Activated CD4-positive, alpha-beta memory T cell treated with anti-CD3 and anti-CD28 coated beads for 36 hours (primary cell): ENCODE results near the gene MALRD1. TPM values are rescaled to one million over a fixed set of nuclear protein-coding genes. Genes with fewer than 3 reads are reported as not detected.

Experiments used
- CTCF ChIA-PET: fragments of 350-600 bp; sonication (Branson Sonifier 250); formaldehyde crosslinking; loops from one replicate; lab custom pipeline; 2021; ENCODE audit warnings: antibody characterized with exemption, inconsistent platforms; lab: Charles Lee
- POLR2A ChIA-PET: fragments of 350-600 bp; sonication (Branson Sonifier 250); formaldehyde crosslinking; loops from one replicate; lab custom pipeline; 2021; ENCODE audit warnings: antibody characterized with exemption; lab: Charles Lee
- DNase-seq: peaks from one replicate; pipeline ENCODE4 v3.0.0-alpha.2; 2020
- H3K27ac Mint-ChIP-seq: one replicate; pipeline ENCODE4 v1.8.0; 2021; ENCODE audit warnings: mixed read lengths
- H3K27me3 Mint-ChIP-seq: one replicate; pipeline ENCODE4 v1.8.0; 2021; ENCODE audit warnings: mixed read lengths
- H3K36me3 Mint-ChIP-seq: one replicate; pipeline ENCODE4 v1.8.0; 2021; ENCODE audit warnings: mixed read lengths
- H3K4me1 Mint-ChIP-seq: one replicate; pipeline ENCODE4 v1.8.0; 2021; ENCODE audit warnings: low read depth, mixed read lengths
- H3K4me3 Mint-ChIP-seq: one replicate; pipeline ENCODE4 v1.8.0; 2021; ENCODE audit warnings: mild to moderate bottlenecking, mixed read lengths
- H3K9me3 Mint-ChIP-seq: one replicate; pipeline ENCODE4 v1.8.0; 2021; ENCODE audit warnings: mixed read lengths
- intact Hi-C: fragments of 100-400 bp; cut with micrococcal nuclease; formaldehyde crosslinking; loops from one replicate; pipeline ENCODE4 v1.15.1; 2023
- total RNA-seq, 2 experiments: library from RNA; stranded (reverse); gene quantifications; one replicate each; pipeline ENCODE4 v1.2.3, GENCODE V29; 2021

The MALRD1 gene
- total RNA-seq, 2 experiments from 2014 or later, result not detected

DNA sequence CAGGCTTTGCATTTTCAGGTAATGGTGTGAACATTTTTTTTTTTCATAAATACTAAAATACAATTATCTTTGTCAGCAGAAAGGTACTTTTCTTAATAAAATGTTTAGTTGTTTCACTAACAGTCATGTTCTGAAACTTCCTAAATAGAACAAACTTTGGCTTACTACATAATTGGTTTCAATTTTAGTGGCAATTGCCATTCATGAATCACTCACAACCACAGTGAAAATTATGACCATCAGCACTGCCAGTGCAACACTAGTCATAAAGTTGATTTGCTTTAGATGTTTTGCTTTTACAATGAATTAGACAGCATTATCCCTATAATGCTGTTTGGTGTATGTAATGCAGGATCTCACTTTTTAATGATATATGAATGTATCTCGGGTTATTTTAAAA, 470.0 kb downstream of the MALRD1 start:
- Mint-ChIP-seq H3K9me3 (peaks cover 2% of the 10 kb centered on the region), H3K36me3 (no peaks in the 10 kb centered on the region), H3K4me3 (no peak overlapping the region), H3K27ac (no peak overlapping the region), H3K4me1 (no peaks in the 10 kb centered on the region), H3K27me3 (no peaks in the 10 kb centered on the region)
- intact Hi-C loops, result no loop called here
- ChIA-PET CTCF (no interaction called here), POLR2A (no interaction called here)
- DNase-seq, result no peak

DNA sequence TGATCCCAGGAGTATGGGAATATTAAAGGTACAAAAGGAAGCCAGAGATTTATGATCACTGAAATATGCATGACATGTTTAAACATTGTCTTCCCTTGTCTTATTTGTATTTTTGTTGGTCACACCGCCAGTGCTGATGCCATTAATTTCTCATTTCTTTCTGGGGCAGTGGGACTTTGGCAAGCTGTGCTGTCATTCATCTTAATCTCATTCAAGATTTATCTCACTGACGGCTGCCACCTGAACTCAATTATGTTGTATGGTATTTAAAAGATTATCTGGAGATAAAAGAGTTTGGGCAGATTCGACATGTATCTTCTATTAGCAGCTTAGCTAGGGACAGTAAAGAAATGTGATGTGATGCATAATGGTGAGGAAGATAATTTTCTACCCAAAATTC, 482.7 kb downstream of the MALRD1 start:
- no peak overlapping the region for H3K4me3 Mint-ChIP-seq
- POLR2A ChIA-PET, result no interaction called here
- no peak for DNase-seq
- no peaks in the 10 kb centered on the region for H3K4me1 Mint-ChIP-seq
- peaks cover 11% of the 10 kb centered on the region for H3K9me3 Mint-ChIP-seq
- CTCF ChIA-PET, result no interaction called here
- no peaks in the 10 kb centered on the region for H3K27me3 Mint-ChIP-seq
- H3K36me3 Mint-ChIP-seq, result no peaks in the 10 kb centered on the region
- H3K27ac Mint-ChIP-seq, result no peak overlapping the region
- intact Hi-C loops, result no loop called here

DNA sequence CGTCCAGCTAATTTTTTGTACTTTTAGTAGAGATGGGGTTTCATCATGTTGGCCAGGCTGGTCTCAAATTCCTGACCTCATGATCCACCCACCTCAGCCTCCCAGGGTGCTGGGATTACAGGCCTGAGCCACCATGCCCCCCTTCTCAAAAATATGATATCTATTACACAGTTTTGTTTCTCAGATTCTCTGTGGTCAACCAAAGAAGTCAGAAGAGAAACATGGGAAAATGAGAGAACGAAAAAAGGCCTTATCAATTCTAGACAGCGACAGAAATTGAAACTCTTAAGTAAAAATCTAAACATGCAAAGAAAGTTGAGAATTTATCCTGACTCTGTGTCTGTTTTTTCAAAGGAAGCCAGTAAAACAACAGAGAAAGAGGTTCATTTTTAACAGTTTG, 483.8 kb downstream of the MALRD1 start:
- Mint-ChIP-seq H3K27ac (no peak overlapping the region), H3K4me3 (no peak overlapping the region), H3K27me3 (no peaks in the 10 kb centered on the region), H3K4me1 (no peaks in the 10 kb centered on the region), H3K36me3 (no peaks in the 10 kb centered on the region), H3K9me3 (peaks cover 11% of the 10 kb centered on the region)
- ChIA-PET POLR2A (no interaction called here), CTCF (no interaction called here)
- DNase-seq, result no peak
- intact Hi-C loops, result no loop called here

DNA sequence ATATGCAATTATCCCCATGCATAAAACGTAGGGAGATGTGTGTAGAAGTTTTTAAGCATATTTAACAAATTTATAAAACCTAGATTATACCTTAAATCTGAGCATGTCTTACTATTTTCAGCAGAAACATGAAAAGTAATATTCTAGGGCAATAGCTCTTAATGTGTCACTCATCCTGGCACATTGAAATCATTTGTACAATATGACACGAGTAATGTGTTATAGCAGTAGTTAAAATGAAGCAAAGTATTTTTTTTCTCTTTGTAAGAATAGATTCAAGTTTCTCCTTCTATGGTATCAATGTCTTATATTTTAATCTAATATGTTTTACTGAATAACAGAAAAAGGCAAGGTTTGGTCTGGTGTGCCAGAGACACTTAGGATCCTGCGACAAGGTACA, 492.7 kb downstream of the MALRD1 start:
- no peaks in the 10 kb centered on the region for H3K27me3 Mint-ChIP-seq
- no peaks in the 10 kb centered on the region for H3K4me1 Mint-ChIP-seq
- no peak overlapping the region for H3K27ac Mint-ChIP-seq
- intact Hi-C loops, result no loop called here
- no peak for DNase-seq
- peaks cover 7% of the 10 kb centered on the region for H3K9me3 Mint-ChIP-seq
- H3K36me3 Mint-ChIP-seq, result no peaks in the 10 kb centered on the region
- POLR2A ChIA-PET, result no interaction called here
- CTCF ChIA-PET, result no interaction called here
- H3K4me3 Mint-ChIP-seq, result no peak overlapping the region

DNA sequence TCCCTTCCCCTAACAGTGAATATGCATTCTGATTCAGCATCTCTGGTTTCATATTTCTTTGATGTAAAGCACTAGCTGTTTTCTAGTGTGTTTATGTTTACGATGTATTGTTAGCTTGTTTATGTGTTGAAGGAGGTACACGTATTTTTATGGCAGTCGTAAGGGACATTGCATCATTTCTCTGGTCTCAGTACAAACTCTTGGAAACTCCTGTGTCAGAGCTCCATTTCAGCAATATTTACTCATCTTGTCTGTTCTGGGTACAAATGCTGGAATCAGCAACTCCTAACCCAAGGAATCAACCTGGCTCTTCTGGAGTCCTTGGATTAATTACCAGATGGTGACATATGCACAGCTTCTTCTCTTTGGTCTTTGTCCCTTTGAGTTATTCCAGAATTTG, 497.6 kb downstream of the MALRD1 start:
- Mint-ChIP-seq H3K9me3 (peaks cover 13% of the 10 kb centered on the region), H3K4me1 (no peaks in the 10 kb centered on the region)
- intact Hi-C loops, result no loop called here

DNA sequence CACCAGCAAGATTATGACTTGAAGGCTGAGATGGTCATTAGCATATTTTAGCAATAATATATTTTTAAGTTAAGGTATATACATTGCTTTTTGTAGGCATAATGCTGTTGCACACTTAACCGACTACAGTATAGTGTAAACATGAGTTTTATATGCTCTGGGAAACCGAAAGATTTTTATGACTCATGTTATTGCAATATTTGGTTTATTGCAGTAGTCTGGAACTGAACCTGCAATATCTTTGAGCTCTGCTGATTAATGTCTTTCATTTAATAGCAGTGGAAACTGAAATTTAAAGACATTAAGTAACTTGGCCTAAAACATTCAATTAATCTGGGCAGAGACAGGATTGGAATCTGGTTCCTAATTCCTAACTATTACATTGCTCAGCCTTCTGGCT, 500.9 kb downstream of the MALRD1 start:
- H3K4me3 Mint-ChIP-seq, result no peak overlapping the region
- no peaks in the 10 kb centered on the region for H3K4me1 Mint-ChIP-seq
- H3K27ac Mint-ChIP-seq, result no peak overlapping the region
- no peaks in the 10 kb centered on the region for H3K36me3 Mint-ChIP-seq
- H3K9me3 Mint-ChIP-seq, result peaks cover 23% of the 10 kb centered on the region
- ChIA-PET POLR2A (no interaction called here), CTCF (no interaction called here)
- H3K27me3 Mint-ChIP-seq, result no peaks in the 10 kb centered on the region
- intact Hi-C loops, result no loop called here
- no peak for DNase-seq

More for the DNA sequence above, 497.6 kb downstream of the MALRD1 start:
- ChIA-PET POLR2A (no interaction called here), CTCF (no interaction called here)
- DNase-seq, result no peak
- H3K27me3 Mint-ChIP-seq, result no peaks in the 10 kb centered on the region
- H3K27ac Mint-ChIP-seq, result no peak overlapping the region
- no peak overlapping the region for H3K4me3 Mint-ChIP-seq
- H3K36me3 Mint-ChIP-seq, result no peaks in the 10 kb centered on the region

DNA sequence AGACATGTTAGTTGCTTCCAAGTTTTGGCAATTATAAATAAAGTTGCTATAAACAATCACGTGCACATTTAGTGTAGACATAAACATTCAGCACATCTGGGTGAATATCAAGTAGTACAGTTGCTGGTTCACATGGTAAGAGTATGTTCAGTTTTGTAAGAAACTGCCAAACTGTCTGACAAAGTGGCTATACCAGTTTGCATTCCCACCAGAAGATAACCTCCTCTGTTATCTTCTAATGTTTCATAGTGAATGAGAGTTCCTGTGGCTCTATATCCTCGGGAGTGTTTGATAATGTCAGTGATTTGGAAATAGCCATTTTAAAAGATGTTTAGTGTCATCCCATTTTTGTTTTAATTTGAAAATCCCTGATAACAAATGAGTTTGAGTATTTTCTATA, 508.1 kb downstream of the MALRD1 start:
- Mint-ChIP-seq H3K27me3 (no peaks in the 10 kb centered on the region), H3K4me1 (no peaks in the 10 kb centered on the region), H3K27ac (no peak overlapping the region), H3K4me3 (no peak overlapping the region), H3K9me3 (peaks cover 12% of the 10 kb centered on the region), H3K36me3 (no peaks in the 10 kb centered on the region)
- DNase-seq, result no peak
- ChIA-PET POLR2A (no interaction called here), CTCF (no interaction called here)
- intact Hi-C loops, result no loop called here

DNA sequence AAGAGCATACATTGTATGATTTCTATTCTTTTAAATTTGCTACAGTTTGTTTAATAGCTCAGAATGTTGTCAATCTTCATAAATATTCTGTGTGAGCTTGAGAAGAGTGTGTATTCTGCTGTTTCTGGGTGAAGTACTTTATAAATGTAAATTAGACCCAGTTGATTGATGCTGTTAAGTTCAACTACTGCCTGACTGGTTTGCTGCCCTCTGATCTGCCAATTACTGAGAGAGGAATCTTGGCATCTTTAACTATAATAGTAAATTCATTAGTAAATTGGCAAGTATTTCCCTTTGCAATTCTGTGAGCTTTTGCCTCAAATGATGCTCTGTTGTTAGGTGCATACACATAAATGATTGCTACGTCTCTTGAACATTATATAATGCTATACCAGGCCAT, 512.6 kb downstream of the MALRD1 start:
- intact Hi-C loops, result no loop called here
- CTCF ChIA-PET, result interaction anchor here (0.8 kb wide), 1 partner anchor 64 kb away, joined by 3 read pairs; no protein-coding TSS in a partner anchor
- DNase-seq, result no peak
- Mint-ChIP-seq H3K27me3 (no peaks in the 10 kb centered on the region), H3K36me3 (no peaks in the 10 kb centered on the region), H3K4me3 (no peak overlapping the region), H3K9me3 (peaks cover 5% of the 10 kb centered on the region), H3K4me1 (no peaks in the 10 kb centered on the region), H3K27ac (no peak overlapping the region)
- POLR2A ChIA-PET, result no interaction called here

DNA sequence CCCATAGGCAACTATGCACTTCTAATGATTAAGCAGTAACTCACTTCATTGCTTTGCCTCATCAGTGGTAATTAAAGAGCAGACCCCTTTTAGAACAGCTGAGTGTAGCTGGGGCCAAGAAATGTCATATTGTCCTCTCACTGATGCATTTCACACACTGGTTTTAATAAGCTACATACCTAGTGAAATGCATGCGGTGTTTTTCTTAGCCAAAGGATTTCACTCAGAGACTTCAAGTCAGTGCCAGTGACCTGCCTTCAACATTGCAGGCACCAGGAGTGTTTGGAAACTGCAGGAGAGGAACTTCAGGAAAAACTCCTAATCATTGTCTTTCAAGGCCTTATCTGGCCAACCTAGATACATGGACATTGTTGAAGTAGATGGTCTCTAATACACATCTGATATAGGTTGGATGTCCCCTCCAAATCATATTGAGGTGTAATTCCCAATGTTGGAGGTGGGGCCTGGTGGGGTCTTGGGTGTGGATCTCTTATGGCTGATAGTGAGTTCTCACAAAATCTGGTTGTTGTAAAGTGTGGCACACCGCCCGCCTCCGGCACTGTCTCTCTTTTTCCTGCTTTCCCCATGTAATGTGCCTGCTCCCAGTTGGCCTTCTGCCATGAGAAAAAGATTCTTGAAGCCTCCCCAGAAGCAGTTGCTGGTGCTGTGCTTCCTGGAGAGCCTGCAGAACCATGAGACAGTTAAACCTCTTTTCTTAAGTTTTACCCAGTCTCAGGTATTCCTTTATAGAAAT, 515.0 kb downstream of the MALRD1 start:
- H3K9me3 Mint-ChIP-seq, result no peaks in the 10 kb centered on the region
- no peaks in the 10 kb centered on the region for H3K4me1 Mint-ChIP-seq
- CTCF ChIA-PET, result no interaction called here
- no peak for DNase-seq
- intact Hi-C loops, result no loop called here
- no peaks in the 10 kb centered on the region for H3K27me3 Mint-ChIP-seq
- H3K36me3 Mint-ChIP-seq, result no peaks in the 10 kb centered on the region
- POLR2A ChIA-PET, result no interaction called here
- H3K27ac Mint-ChIP-seq, result no peak overlapping the region
- no peak overlapping the region for H3K4me3 Mint-ChIP-seq

DNA sequence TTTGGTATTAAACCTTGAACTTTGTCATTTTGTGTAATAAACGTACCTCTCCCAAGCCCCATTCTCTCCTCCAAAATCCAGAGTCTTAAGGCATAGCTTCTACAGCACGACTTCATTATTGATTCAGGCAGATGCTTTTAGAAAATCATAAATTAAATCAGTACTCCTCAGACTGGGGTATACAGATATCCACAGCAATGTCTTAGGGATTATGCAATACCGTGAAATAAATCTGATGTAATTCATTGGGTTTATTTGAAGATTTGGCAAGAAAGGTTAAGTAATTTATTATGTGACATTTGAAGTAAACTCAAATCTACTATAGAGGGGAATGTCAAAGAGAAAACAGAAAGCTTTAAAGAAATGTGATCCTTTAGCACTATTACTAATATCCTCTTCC, 521.5 kb downstream of the MALRD1 start:
- ChIA-PET CTCF (no interaction called here), POLR2A (no interaction called here)
- peaks cover 3% of the 10 kb centered on the region for H3K9me3 Mint-ChIP-seq
- no peak overlapping the region for H3K27ac Mint-ChIP-seq
- H3K36me3 Mint-ChIP-seq, result no peaks in the 10 kb centered on the region
- H3K4me1 Mint-ChIP-seq, result no peaks in the 10 kb centered on the region
- no peaks in the 10 kb centered on the region for H3K27me3 Mint-ChIP-seq
- no peak for DNase-seq
- H3K4me3 Mint-ChIP-seq, result no peak overlapping the region
- intact Hi-C loops, result no loop called here

DNA sequence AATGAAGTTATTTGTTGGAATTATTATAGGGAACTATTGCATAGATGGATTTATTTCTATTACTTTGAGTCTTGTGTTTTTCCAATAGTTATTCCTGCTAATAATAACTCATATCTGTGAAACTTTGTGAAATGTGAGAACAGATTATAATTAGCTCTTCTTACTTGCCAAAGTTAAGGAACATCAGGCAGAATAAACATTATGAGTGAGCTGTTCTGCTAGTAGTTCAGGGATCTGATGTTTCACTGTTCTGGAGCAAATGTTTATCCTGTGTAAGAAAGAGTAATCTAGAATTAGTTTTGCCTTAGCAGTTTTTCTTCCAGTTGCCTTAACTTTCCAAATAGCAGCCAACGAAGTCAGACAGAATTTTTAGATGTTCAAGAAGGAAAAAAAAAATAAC, 522.4 kb downstream of the MALRD1 start:
- H3K36me3 Mint-ChIP-seq, result no peaks in the 10 kb centered on the region
- no peaks in the 10 kb centered on the region for H3K27me3 Mint-ChIP-seq
- H3K27ac Mint-ChIP-seq, result no peak overlapping the region
- intact Hi-C loops, result no loop called here
- H3K9me3 Mint-ChIP-seq, result peaks cover 5% of the 10 kb centered on the region
- CTCF ChIA-PET, result no interaction called here
- no peaks in the 10 kb centered on the region for H3K4me1 Mint-ChIP-seq
- no peak overlapping the region for H3K4me3 Mint-ChIP-seq
- no peak for DNase-seq
- POLR2A ChIA-PET, result no interaction called here

DNA sequence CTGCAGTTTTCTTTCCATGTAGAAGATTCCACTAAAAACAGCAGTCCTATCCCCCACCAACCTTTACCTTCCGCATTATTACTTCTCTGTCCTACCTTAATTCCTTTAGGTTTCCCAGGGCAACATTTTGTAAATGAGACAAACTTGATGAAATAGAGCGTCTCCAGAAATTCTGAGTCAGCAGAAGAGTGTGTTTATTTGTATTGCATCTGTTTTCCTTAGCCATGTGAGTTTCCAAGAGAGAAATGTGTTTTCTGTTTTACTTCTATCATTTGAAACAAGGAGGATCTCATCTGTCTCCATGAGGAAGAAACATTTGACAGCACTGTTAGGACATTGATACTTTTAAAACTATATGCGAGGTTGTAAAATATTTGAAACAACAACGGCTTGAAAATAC, 523.5 kb downstream of the MALRD1 start:
- H3K27ac Mint-ChIP-seq, result no peak overlapping the region
- no peak for DNase-seq
- H3K9me3 Mint-ChIP-seq, result peaks cover 5% of the 10 kb centered on the region
- H3K4me1 Mint-ChIP-seq, result no peaks in the 10 kb centered on the region
- no peak overlapping the region for H3K4me3 Mint-ChIP-seq
- ChIA-PET CTCF (no interaction called here), POLR2A (no interaction called here)
- intact Hi-C loops, result no loop called here
- H3K27me3 Mint-ChIP-seq, result no peaks in the 10 kb centered on the region
- H3K36me3 Mint-ChIP-seq, result no peaks in the 10 kb centered on the region

DNA sequence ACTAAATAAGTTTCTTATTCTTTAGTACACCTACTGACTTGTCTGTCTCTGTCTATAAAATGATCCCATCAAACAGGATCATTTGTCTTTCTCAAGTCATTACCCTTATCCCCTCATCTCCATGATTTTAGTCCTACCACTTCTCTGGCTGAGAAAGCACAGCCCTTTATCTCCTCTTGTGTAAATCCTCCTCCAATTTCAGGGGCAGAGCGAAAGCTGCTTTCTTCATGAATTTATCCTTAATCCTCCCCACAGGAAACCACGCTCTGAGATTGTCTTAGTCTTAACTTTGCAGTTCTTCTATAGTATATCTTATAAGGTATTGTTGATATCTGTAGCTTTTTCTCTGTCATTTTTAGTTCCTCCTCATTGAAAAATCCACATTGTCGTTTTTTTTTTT, 528.0 kb downstream of the MALRD1 start:
- H3K27ac Mint-ChIP-seq, result no peak overlapping the region
- CTCF ChIA-PET, result no interaction called here
- intact Hi-C loops, result no loop called here
- no peaks in the 10 kb centered on the region for H3K36me3 Mint-ChIP-seq
- POLR2A ChIA-PET, result no interaction called here
- DNase-seq, result no peak
- H3K4me1 Mint-ChIP-seq, result no peaks in the 10 kb centered on the region
- peaks cover 18% of the 10 kb centered on the region for H3K9me3 Mint-ChIP-seq
- H3K27me3 Mint-ChIP-seq, result no peaks in the 10 kb centered on the region
- no peak overlapping the region for H3K4me3 Mint-ChIP-seq
